Measurements from ENCODE around the gene SORCS3. TPM values are rescaled to one million over a fixed set of nuclear protein-coding genes. Genes with fewer than 3 reads are reported as not detected.

The SORCS3 gene
- total and polyA plus RNA-seq, 2 of the 4 experiments (the other 2 are of a cell fraction) = not detected

GRCh38 chr10:104744052-104744451, 103.0 kb downstream of the SORCS3 start:
- Histone ChIP-seq H3K18ac (ENCODE audit: low read depth, low read length) (no peak overlapping the region), H2BK15ac (ENCODE audit: low read depth, low read length) (no peak overlapping the region), H4K8ac (ENCODE audit: low read depth in 2 of 2, low read length in 2 of 2) (no peak overlapping the region), H3K4ac (ENCODE audit: low read depth, low read length) (no peak overlapping the region), H2BK120ac (ENCODE audit: low read depth, low read length) (no peak overlapping the region), H3K9me1 (ENCODE audit: insufficient read depth, low read length) (no peaks in the 10 kb centered on the region), H3K56ac (ENCODE audit: extremely low read depth, insufficient read depth, low read length) (no peak overlapping the region), H3K4me3 (ENCODE audit: insufficient read depth, low read depth, low read length) (no peak overlapping the region), H3K36me3 (ENCODE audit: control insufficient read depth, insufficient read depth, low read length) (no peaks in the 10 kb centered on the region), H3K4me1 (ENCODE audit: control insufficient read depth, insufficient read depth, low read length) (no peaks in the 10 kb centered on the region), H2AK9ac (replicated peaks; ENCODE audit: low read depth, low read length, poor library complexity) (no peak overlapping the region), H3K9ac (ENCODE audit: low read depth, low read length) (no peak overlapping the region), H3K4me2 (ENCODE audit: low read depth, low read length) (no peak overlapping the region), H2BK5ac (ENCODE audit: low read depth, low read length, poor library complexity, severe bottlenecking) (no peak overlapping the region), H3K79me1 (ENCODE audit: low read depth in 1 of 2, low read length in 2 of 2) (no peaks in the 10 kb centered on the region), H4K5ac (ENCODE audit: low read depth, low read length) (no peak overlapping the region), H2AK5ac (ENCODE audit: low read depth, low read length) (no peak overlapping the region), H2BK20ac (ENCODE audit: low read depth, low read length) (no peak overlapping the region), H2AFZ (replicated peaks; ENCODE audit: low read length, poor library complexity) (no peak overlapping the region), H3K23ac (ENCODE audit: low read depth, low read length) (no peak overlapping the region), H4K91ac (ENCODE audit: insufficient read depth, low read depth, low read length) (no peak overlapping the region), H3K27ac (ENCODE audit: insufficient read depth, low read length) (no peak overlapping the region), H3K27me3 (ENCODE audit: control insufficient read depth, insufficient read depth, low read length) (no peaks in the 10 kb centered on the region), H3K9me3 (ENCODE audit: control insufficient read depth, insufficient read depth, low read length) (peaks cover 21% of the 10 kb centered on the region; the same call in 1 of the 2 replicates), H4K20me1 (ENCODE audit: insufficient read depth, low read length) (no peaks in the 10 kb centered on the region), H3K14ac (replicated peaks; ENCODE audit: low read depth, low read length) (no peak overlapping the region)
- intact Hi-C loops (cut with micrococcal nuclease) (no loop called here), dilution Hi-C loops (cut with HindIII; ENCODE audit: low sequenced_read_pairs, unreplicated experiment) (no loop called here), in situ Hi-C loops (cut with MboI; ENCODE audit: low sequenced_read_pairs) (no loop called here)
- ATAC-seq (ENCODE audit: low read depth) (no peak), DNase-seq (no peak)
- ChIA-PET POLR2A (ENCODE audit: unreplicated experiment) (no interaction called here), CTCF (no interaction called here)
- TF ChIP-seq CHD1 (IDR thresholded peaks at IDR 0.05; ENCODE audit: low read depth, low read length) = no peak
- no peak for TF ChIP-seq MXI1 (IDR thresholded peaks at IDR 0.05; ENCODE audit: borderline replicate concordance, low read depth, low read length)
- TF ChIP-seq MAFK (IDR thresholded peaks at IDR 0.05; ENCODE audit: low read depth, low read length) = no peak
- no peak for TF ChIP-seq BHLHE40 (IDR thresholded peaks at IDR 0.05; ENCODE audit: low read depth, low read length)
- no peak for TF ChIP-seq POLR2A (IDR thresholded peaks at IDR 0.05; ENCODE audit: low read depth, low read length)
- no peak for TF ChIP-seq NFE2L2 (IDR thresholded peaks at IDR 0.05; ENCODE audit: low read depth, low read length)
- no peak for TF ChIP-seq MAZ (IDR thresholded peaks at IDR 0.05; ENCODE audit: borderline replicate concordance, low read depth, low read length)
- TF ChIP-seq, protein P1, sequence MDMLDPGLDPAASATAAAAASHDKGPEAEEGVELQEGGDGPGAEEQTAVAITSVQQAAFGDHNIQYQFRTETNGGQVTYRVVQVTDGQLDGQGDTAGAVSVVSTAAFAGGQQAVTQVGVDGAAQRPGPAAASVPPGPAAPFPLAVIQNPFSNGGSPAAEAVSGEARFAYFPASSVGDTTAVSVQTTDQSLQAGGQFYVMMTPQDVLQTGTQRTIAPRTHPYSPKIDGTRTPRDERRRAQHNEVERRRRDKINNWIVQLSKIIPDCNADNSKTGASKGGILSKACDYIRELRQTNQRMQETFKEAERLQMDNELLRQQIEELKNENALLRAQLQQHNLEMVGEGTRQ (IDR thresholded peaks at IDR 0.05; ENCODE audit: low read depth, low read length) = no peak
- no peak for TF ChIP-seq FOS (IDR thresholded peaks at IDR 0.05; ENCODE audit: low read depth, low read length)
- TF ChIP-seq RCOR1 (IDR thresholded peaks at IDR 0.05; ENCODE audit: insufficient replicate concordance, low read length) = no peak
- TF ChIP-seq, protein P2, sequence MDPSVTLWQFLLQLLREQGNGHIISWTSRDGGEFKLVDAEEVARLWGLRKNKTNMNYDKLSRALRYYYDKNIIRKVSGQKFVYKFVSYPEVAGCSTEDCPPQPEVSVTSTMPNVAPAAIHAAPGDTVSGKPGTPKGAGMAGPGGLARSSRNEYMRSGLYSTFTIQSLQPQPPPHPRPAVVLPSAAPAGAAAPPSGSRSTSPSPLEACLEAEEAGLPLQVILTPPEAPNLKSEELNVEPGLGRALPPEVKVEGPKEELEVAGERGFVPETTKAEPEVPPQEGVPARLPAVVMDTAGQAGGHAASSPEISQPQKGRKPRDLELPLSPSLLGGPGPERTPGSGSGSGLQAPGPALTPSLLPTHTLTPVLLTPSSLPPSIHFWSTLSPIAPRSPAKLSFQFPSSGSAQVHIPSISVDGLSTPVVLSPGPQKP (IDR thresholded peaks at IDR 0.05; ENCODE audit: borderline replicate concordance, low read depth, low read length) = no peak
- TF ChIP-seq RFX5 (IDR thresholded peaks at IDR 0.05; ENCODE audit: low read depth, low read length) = no peak
- TF ChIP-seq CEBPB (IDR thresholded peaks at IDR 0.05; ENCODE audit: low read depth, low read length) = no peak
- TF ChIP-seq, protein P3, sequence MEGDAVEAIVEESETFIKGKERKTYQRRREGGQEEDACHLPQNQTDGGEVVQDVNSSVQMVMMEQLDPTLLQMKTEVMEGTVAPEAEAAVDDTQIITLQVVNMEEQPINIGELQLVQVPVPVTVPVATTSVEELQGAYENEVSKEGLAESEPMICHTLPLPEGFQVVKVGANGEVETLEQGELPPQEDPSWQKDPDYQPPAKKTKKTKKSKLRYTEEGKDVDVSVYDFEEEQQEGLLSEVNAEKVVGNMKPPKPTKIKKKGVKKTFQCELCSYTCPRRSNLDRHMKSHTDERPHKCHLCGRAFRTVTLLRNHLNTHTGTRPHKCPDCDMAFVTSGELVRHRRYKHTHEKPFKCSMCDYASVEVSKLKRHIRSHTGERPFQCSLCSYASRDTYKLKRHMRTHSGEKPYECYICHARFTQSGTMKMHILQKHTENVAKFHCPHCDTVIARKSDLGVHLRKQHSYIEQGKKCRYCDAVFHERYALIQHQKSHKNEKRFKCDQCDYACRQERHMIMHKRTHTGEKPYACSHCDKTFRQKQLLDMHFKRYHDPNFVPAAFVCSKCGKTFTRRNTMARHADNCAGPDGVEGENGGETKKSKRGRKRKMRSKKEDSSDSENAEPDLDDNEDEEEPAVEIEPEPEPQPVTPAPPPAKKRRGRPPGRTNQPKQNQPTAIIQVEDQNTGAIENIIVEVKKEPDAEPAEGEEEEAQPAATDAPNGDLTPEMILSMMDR (conservative IDR thresholded peaks at IDR 0.05; ENCODE audit: low read depth, low read length) = no peak
- no peak for TF ChIP-seq RAD21 (IDR thresholded peaks at IDR 0.05; ENCODE audit: low read length)
- no CpG with 5 or more reads among the region's 1 CpG for WGBS, 2 experiments (ENCODE audit: extremely low coverage in 2 of 2, insufficient read length in 1 of 2)
- no TSS peak for BruUV-seq (replicated peaks)

All from IMR-90 (cell line).